GM18951 (cell line): ENCODE results near the gene OSBPL2.

ENCODE experiments used
- POLR2A ChIP-seq: IDR thresholded peaks from 4 replicates; pipeline ENCODE4 v1.6.1; 2011; ENCODE audit warnings: mild to moderate bottlenecking; ENCODE audit not compliant: insufficient read length, insufficient read depth; ENCODE audit errors: extremely low read depth
- in situ Hi-C: fragments of 300-500 bp; cut with MboI; formaldehyde crosslinking; loops from one replicate; pipeline ENCODE4 v1.12.0; 2022; ENCODE audit warnings: low sequenced_read_pairs, mixed read lengths, inconsistent platforms; ENCODE audit not compliant: unreplicated experiment

The OSBPL2 gene

GRCh38 chr20:62305765-62306413 lies 67.6 kb downstream of the OSBPL2 start:
- TF ChIP-seq POLR2A, result no peak
- in situ Hi-C loops, result loop anchor here (10.0 kb wide), 1 partner anchor 79 kb away; the partner anchor contains the start of gene RPS21

- no peak for TF ChIP-seq POLR2A
- in situ Hi-C loops, result loop anchor here (10.0 kb wide), 1 partner anchor 78 kb away; the partner anchor contains the start of gene RPS21
These were observed 68.3 kb downstream of the OSBPL2 start for GRCh38 chr20:62306414-62307187.

- in situ Hi-C loops, result loop anchor here (10.0 kb wide), 1 partner anchor 77 kb away; the partner anchor contains the start of gene RPS21
- no peak for TF ChIP-seq POLR2A
These were observed 69.1 kb downstream of the OSBPL2 start for GRCh38 chr20:62307226-62308101.

GRCh38 chr20:62308102-62308822 lies 69.9 kb downstream of the OSBPL2 start:
- TF ChIP-seq POLR2A, result no peak
- in situ Hi-C loops, result loop anchor here (10.0 kb wide), 1 partner anchor 77 kb away; the partner anchor contains the start of gene RPS21

- in situ Hi-C loops, result loop anchor here (10.0 kb wide), 1 partner anchor 75 kb away; the partner anchor contains the start of gene RPS21
- no peak for TF ChIP-seq POLR2A
These were observed 71.0 kb downstream of the OSBPL2 start for GRCh38 chr20:62309198-62309944.

GRCh38 chr20:62309947-62310756 lies 71.8 kb downstream of the OSBPL2 start:
- TF ChIP-seq POLR2A, result no peak
- in situ Hi-C loops, result loop anchor here (10.0 kb wide), 1 partner anchor 75 kb away; the partner anchor contains the start of gene RPS21

- in situ Hi-C loops, result no loop called here
- TF ChIP-seq POLR2A, result no peak
These were observed 72.4 kb downstream of the OSBPL2 start for GRCh38 chr20:62310757-62311121.

- TF ChIP-seq POLR2A, result no peak
- in situ Hi-C loops, result no loop called here
These were observed 72.8 kb downstream of the OSBPL2 start for GRCh38 chr20:62311150-62311549.

GRCh38 chr20:62311832-62312661 lies 73.7 kb downstream of the OSBPL2 start:
- no peak for TF ChIP-seq POLR2A
- in situ Hi-C loops, result no loop called here

GRCh38 chr20:62312662-62312977 lies 74.3 kb downstream of the OSBPL2 start:
- in situ Hi-C loops, result no loop called here
- no peak for TF ChIP-seq POLR2A
